CD4-positive, CD25-positive, alpha-beta regulatory T cell (primary cell): ENCODE results near the gene PMVK. TPM values are rescaled to one million over a fixed set of nuclear protein-coding genes. Genes with fewer than 3 reads are reported as not detected.

Experiments
- ATAC-seq, 2 donors: fragments of 150-1000 bp; cut with Tn5 transposase; one replicate each; pipeline ENCODE4 v1.10.0; 2021; ENCODE audit warnings: low read depth in 2 of 2, moderate number of reproducible peaks in 2 of 2, moderate library complexity in 1 of 2
- DNase-seq, 3 donors: peaks; one replicate each; pipeline versions ENCODE4 v3.0.0 to v3.0.0-alpha.2; 2012 to 2022; ENCODE audit warnings: mixed read lengths in 1 of 3
- H3K27ac ChIP-seq: one replicate; pipeline ENCODE4 v1.7.0; 2013; ENCODE audit warnings: mild to moderate bottlenecking, low read length; ENCODE audit not compliant: insufficient read depth, poor library complexity, severe bottlenecking
- H3K27me3 ChIP-seq: one replicate; pipeline ENCODE4 v1.7.0; 2013; ENCODE audit warnings: low read length; ENCODE audit not compliant: control insufficient read depth, insufficient read depth
- H3K36me3 ChIP-seq: one replicate; pipeline ENCODE4 v1.7.0; 2013; ENCODE audit warnings: mild to moderate bottlenecking, low read length, moderate library complexity; ENCODE audit not compliant: control insufficient read depth, insufficient read depth
- H3K4me1 ChIP-seq: 2 replicates; pipeline ENCODE4 v1.7.0; 2013; ENCODE audit warnings: mild to moderate bottlenecking, low read length; ENCODE audit not compliant: insufficient read depth, control insufficient read depth, poor library complexity, severe bottlenecking
- H3K4me3 ChIP-seq: one replicate; pipeline ENCODE4 v1.7.0; 2013; ENCODE audit warnings: low read depth, mild to moderate bottlenecking, low read length, moderate library complexity
- H3K9me3 ChIP-seq, 2 experiments: 1 replicate in 1 of 2; 2 replicates in 1 of 2; pipeline ENCODE4 v1.7.0; 2013; ENCODE audit warnings: low read length in 2 of 2, mild to moderate bottlenecking in 1 of 2, moderate library complexity in 1 of 2; ENCODE audit not compliant: control insufficient read depth in 2 of 2
- H3K27ac Mint-ChIP-seq, 3 donors: one replicate each; pipeline ENCODE4 v1.8.0; 2020 to 2022; ENCODE audit warnings: mild to moderate bottlenecking in 3 of 3, mixed read lengths in 3 of 3, moderate library complexity in 2 of 3
- H3K27me3 Mint-ChIP-seq: one replicate; pipeline ENCODE4 v1.8.0; 2022; ENCODE audit warnings: mild to moderate bottlenecking, mixed read lengths
- H3K36me3 Mint-ChIP-seq: one replicate; pipeline ENCODE4 v1.8.0; 2020; ENCODE audit warnings: mixed read lengths
- H3K4me1 Mint-ChIP-seq, 4 donors: one replicate each; pipeline ENCODE4 v1.8.0; 2020 to 2022; ENCODE audit warnings: mixed read lengths in 4 of 4, mild to moderate bottlenecking in 1 of 4
- H3K4me3 Mint-ChIP-seq, 4 donors: one replicate each; pipeline ENCODE4 v1.8.0; 2020 to 2022; ENCODE audit warnings: mild to moderate bottlenecking in 4 of 4, mixed read lengths in 4 of 4, moderate library complexity in 3 of 4
- H3K9me3 Mint-ChIP-seq, 7 donors: one replicate each; pipeline ENCODE4 v1.8.0; 2020 to 2022; ENCODE audit warnings: mixed read lengths in 7 of 7, mild to moderate bottlenecking in 3 of 7, moderate library complexity in 2 of 7
- polyA plus RNA-seq, 4 donors: library from polyadenylated mRNA; unstranded; fragments of 300-500 nt; fragmentation: Illumina TruSeq; gene quantifications; one replicate each; pipeline ENCODE4 v1.2.3, GENCODE V29; 2021
- total RNA-seq: library from RNA; stranded (reverse); gene quantifications from one replicate; pipeline ENCODE4 v1.2.3, GENCODE V29; 2022

The PMVK gene
- total and polyA plus RNA-seq, 5 donors from 2014 or later = 19.1 to 76.9 (median 56.7) TPM

DNA sequence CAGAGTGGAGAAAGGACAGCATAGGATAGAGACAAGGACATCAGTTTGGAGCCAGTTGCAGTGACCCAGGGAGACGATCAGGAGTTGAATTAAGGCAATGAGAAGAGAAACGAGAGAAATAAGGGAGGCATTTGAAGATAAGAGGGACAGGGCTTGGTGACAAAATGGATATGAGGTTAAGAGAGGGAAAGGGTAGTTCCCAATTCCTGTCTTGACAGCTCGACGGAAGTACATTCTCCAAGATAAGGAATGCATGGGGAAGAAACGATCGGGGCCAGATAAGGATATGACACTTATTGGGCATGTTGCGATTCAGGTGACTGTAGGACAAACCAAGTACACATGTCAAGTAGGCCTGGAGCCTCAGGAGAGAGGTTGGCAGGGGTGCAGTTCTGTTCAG, 47.8 kb downstream of the PMVK start:
- Histone ChIP-seq H3K36me3 (no peaks in the 10 kb centered on the region), H3K27ac (no peak overlapping the region), H3K4me3 (no peak overlapping the region), H3K27me3 (no peaks in the 10 kb centered on the region), H3K9me3 (no peaks in the 10 kb centered on the region), H3K4me1 (no peaks in the 10 kb centered on the region)
- Mint-ChIP-seq H3K27me3 (no peaks in the 10 kb centered on the region), H3K27ac (no peak overlapping the region), H3K9me3 (peaks cover 0 to 3% (median 0%) of the 10 kb centered on the region in 7 donors), H3K36me3 (peaks cover 5% of the 10 kb centered on the region), H3K4me1 (peaks cover 0 to 11% (median 2%) of the 10 kb centered on the region in 4 donors), H3K4me3 (no peak overlapping the region)
- DNase-seq = no peak
- ATAC-seq = no peak

DNA sequence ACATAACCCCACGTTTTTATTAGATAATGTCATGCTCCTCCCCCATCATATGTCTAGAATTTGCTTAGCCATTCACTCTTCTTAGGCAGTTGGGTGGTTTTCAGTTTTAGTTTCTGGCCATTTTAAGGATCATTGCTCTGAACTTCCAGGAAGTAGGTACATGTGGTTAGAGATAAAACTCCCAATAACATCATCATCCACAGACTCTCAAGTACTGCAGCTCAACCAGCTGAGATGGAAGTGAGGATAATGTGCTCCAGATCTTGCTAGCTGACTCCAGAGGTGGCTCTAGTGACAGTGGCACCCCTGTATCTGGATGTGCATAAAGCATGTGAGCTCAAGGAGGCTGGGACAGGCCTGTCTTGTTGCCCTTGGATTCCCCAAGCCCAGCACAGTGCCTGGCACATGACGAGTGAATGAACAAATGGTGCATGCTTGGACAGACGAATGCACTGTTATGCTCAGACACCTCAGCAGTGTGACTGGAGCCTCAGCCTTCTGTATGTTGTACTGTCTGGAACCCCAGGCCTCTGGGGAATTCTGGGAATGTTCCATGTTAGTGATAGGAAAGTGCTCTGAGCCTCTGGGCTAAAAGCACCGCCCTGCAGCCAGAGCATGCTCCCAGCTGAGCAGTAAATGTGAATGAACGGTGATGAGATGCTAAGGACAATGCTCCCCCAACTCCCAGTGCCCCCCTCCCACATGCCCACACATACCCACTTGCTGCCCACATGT, 50.1 kb downstream of the PMVK start:
- ATAC-seq = no peak
- Mint-ChIP-seq H3K27me3 (no peaks in the 10 kb centered on the region), H3K4me3 (no peak overlapping the region)

DNA sequence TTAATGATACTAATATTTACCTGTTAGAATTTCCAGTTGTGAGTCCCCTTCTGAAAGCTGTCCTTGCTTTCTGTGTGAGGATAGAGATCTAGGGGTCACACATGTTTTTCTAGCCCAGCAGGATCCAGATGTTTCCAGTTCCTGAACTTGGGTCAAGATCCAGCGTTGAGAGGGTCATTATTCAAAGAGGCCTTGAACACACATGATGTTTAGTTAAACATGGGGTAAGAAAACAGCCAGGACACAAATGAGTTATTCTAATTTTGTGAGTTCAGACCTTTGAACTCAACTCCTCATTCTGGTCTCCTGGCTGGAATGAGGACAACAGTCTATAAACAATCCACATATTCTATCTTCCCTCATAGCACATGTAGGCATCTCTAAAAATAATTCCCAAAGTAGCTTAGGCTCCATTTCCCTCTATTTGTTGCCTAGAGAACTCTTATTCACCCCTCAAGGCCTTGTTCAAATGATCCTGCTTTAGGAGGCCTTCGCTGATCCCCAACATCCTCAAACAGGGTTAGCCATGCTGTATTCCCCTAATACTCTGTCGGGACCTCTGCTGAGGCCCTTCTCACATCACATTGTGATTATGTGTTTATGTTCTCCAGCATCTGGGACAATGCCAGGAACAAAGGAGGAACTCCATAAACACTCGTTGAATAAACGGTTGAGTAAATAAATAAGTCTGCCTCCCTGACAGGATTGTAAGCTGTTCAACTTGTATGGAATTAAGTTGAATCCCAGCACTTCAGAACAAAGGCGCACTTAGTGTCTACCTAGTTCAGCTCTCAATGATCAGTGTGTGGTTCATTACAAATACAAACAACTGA, 51.4 kb downstream of the PMVK start:
- Mint-ChIP-seq H3K4me1 (peaks cover 0 to 5% (median 2%) of the 10 kb centered on the region in 4 donors), H3K27me3 (no peaks in the 10 kb centered on the region), H3K27ac (no peak overlapping the region), H3K4me3 (no peak overlapping the region), H3K36me3 (peaks cover 5% of the 10 kb centered on the region), H3K9me3 (peaks cover 0 to 3% (median 0%) of the 10 kb centered on the region in 7 donors)
- no peaks in the 10 kb centered on the region for H3K36me3 ChIP-seq
- H3K27ac ChIP-seq = no peak overlapping the region
- H3K27me3 ChIP-seq = no peaks in the 10 kb centered on the region
- no peak for DNase-seq
- no peaks in the 10 kb centered on the region for H3K9me3 ChIP-seq
- no peak for ATAC-seq
- H3K4me3 ChIP-seq = no peak overlapping the region
- no peaks in the 10 kb centered on the region for H3K4me1 ChIP-seq

More for the DNA sequence above, 50.1 kb downstream of the PMVK start:
- Mint-ChIP-seq H3K36me3 (peaks cover 5% of the 10 kb centered on the region), H3K9me3 (peaks cover 0 to 3% (median 0%) of the 10 kb centered on the region in 7 donors), H3K4me1 (peaks cover 0 to 5% (median 2%) of the 10 kb centered on the region in 4 donors), H3K27ac (no peak overlapping the region)
- Histone ChIP-seq H3K36me3 (no peaks in the 10 kb centered on the region), H3K9me3 (no peaks in the 10 kb centered on the region), H3K4me3 (no peak overlapping the region), H3K27ac (no peak overlapping the region), H3K4me1 (no peaks in the 10 kb centered on the region), H3K27me3 (no peaks in the 10 kb centered on the region)
- DNase-seq = peak in 1 of 3 donors; percentile 74

DNA sequence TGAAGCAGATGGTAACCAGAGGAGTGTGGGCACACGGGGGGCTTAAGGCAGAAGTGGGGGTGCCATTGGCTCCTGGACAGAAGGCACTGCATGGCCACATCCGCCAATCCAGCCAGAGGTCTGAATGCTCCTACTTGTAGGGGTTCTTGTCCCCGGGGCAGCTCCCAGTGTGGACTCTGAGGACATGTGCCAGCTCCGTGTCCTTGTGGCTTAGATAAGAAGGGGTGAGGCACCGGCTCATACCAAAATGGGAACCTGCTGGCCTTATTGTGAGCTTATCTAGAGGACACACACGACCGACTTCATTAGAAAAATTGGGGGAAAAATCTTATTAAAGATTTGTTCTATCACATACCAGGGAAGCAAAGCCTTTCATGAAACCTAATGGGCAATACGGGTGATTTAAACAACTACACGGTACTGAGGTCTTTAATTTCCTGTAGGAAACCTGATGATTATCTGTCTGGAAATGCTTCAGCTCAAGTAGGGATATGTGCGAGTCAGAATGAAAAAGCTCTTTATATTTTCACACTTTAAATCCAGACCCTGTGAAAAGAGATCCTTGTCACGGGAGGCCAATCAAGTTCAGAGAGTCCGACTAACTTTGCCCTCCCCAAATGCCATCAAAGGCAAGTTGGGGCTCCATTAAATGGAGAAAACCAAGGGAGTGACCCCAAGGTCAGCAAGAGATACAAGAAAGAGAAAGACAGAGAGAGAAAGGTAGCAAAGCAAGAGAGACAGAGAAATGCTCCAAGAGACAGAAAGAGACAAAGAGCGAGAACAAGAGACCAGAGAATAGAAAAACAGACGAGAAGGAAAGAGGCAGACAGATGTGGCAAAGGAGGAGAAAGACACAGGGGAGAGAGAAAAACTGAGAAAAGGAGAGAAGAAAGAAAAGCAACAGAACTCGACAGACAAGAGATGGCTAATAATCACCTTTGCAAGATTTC, 52.3 kb downstream of the PMVK start:
- peaks cover 0 to 5% (median 2%) of the 10 kb centered on the region in 4 donors for H3K4me1 Mint-ChIP-seq
- H3K36me3 Mint-ChIP-seq = peaks cover 4% of the 10 kb centered on the region
- Histone ChIP-seq H3K27me3 (no peaks in the 10 kb centered on the region), H3K4me1 (no peaks in the 10 kb centered on the region), H3K9me3 (no peaks in the 10 kb centered on the region), H3K4me3 (no peak overlapping the region), H3K36me3 (no peaks in the 10 kb centered on the region), H3K27ac (no peak overlapping the region)
- no peak for ATAC-seq
- H3K27me3 Mint-ChIP-seq = no peaks in the 10 kb centered on the region
- H3K27ac Mint-ChIP-seq = no peak overlapping the region
- no peak for DNase-seq
- H3K9me3 Mint-ChIP-seq = peaks cover 0 to 3% (median 0%) of the 10 kb centered on the region in 7 donors
- H3K4me3 Mint-ChIP-seq = no peak overlapping the region

DNA sequence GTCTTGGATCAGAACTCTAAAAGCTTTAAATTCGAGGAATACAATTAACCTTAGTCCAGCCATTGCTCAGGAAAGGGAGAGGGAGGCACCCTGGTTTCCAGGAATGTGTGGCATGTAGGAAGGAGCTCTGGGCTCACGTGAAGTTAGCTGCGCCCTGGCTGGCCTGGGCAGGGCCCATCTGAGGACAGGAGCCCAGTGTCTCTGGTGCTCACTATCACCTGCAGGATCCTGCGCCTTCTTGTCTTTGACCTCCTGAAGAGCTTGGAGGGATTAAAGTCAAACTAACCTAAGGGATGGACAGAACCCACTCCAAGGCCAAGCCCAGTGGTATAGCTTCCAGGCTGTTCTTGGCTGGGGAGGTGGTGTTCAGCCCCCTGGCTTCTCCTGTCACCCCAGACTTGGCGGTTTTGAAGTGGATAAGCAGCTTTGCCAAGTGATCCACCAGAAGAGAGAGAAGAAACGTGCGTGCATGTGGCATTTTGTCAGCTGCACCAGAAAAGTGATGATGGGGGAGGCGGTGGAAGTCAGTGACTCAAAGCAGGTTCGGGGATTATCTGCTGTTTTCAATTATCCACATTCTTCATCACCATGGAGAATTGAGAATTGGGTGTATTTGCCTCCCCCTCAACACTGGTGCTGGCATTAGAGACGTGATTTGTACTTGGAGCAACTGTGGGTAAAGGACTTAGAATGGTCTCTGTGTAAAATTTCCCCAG, 54.5 kb downstream of the PMVK start:
- no peaks in the 10 kb centered on the region for H3K36me3 ChIP-seq
- no peaks in the 10 kb centered on the region for H3K9me3 ChIP-seq
- Mint-ChIP-seq H3K36me3 (no peaks in the 10 kb centered on the region), H3K4me3 (no peak overlapping the region), H3K27ac (no peak overlapping the region), H3K27me3 (no peaks in the 10 kb centered on the region), H3K4me1 (peaks cover 0 to 5% (median 2%) of the 10 kb centered on the region in 4 donors), H3K9me3 (peaks cover 0 to 1% (median 0%) of the 10 kb centered on the region in 7 donors)
- ATAC-seq (no peak), DNase-seq (no peak)
- no peak overlapping the region for H3K27ac ChIP-seq
- no peaks in the 10 kb centered on the region for H3K27me3 ChIP-seq
- H3K4me1 ChIP-seq = no peaks in the 10 kb centered on the region
- no peak overlapping the region for H3K4me3 ChIP-seq

DNA sequence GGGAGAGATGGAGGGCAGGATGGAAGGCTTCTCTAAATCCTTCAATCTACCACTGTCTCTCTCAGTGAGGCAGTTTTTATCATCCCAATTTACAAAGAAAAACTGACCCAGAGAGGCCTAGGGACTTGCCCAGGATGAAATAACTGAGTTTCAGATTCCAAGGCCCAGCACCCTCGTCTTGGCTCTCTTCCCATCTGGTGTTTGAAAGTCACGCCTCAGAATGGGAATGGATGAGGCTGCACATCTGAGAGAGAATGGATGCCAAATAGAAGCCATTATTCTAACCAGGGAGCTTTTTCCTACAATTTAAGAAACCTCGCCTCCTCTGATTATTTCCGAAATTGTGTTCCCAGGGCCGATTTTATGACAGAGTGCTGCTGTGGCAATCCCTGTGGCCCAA, 55.8 kb downstream of the PMVK start:
- H3K4me1 ChIP-seq = no peaks in the 10 kb centered on the region
- DNase-seq (no peak), ATAC-seq (no peak)
- Mint-ChIP-seq H3K4me1 (no peaks in the 10 kb centered on the region), H3K4me3 (no peak overlapping the region), H3K27ac (no peak overlapping the region), H3K27me3 (peaks cover 11% of the 10 kb centered on the region), H3K36me3 (no peaks in the 10 kb centered on the region), H3K9me3 (peaks cover 0 to 1% (median 0%) of the 10 kb centered on the region in 7 donors)
- H3K4me3 ChIP-seq = no peak overlapping the region
- no peaks in the 10 kb centered on the region for H3K27me3 ChIP-seq
- H3K36me3 ChIP-seq = no peaks in the 10 kb centered on the region
- no peak overlapping the region for H3K27ac ChIP-seq
- H3K9me3 ChIP-seq = no peaks in the 10 kb centered on the region

DNA sequence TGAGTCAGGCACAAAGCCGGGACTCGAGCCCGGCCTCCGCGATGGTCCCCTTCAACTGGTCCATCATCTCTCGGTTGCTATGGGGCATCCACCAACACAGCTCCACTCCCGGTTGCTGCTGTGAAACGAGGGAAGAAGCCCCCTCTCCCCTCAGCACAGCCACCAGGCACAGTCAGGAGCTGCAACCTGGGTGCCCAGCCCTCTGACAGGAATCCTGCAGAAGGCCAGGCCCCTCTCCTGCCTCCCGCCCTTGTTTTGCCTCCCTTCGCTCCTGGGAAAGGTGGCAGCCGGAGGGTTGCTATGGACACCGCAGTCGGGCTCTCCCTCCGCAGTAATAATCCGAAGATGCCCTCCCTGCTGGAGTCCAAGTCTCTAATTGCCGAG, 57.5 kb downstream of the PMVK start:
- no peaks in the 10 kb centered on the region for H3K9me3 Mint-ChIP-seq
- no peak overlapping the region for H3K27ac ChIP-seq
- H3K36me3 ChIP-seq = no peaks in the 10 kb centered on the region
- ATAC-seq (no peak), DNase-seq (no peak)
- peaks cover 20% of the 10 kb centered on the region for H3K27me3 Mint-ChIP-seq
- H3K4me1 ChIP-seq = no peaks in the 10 kb centered on the region
- H3K9me3 ChIP-seq = no peaks in the 10 kb centered on the region
- no peaks in the 10 kb centered on the region for H3K36me3 Mint-ChIP-seq
- no peak overlapping the region for H3K4me3 Mint-ChIP-seq
- no peak overlapping the region for H3K4me3 ChIP-seq
- H3K27me3 ChIP-seq = no peaks in the 10 kb centered on the region
- H3K4me1 Mint-ChIP-seq = no peaks in the 10 kb centered on the region
- no peak overlapping the region for H3K27ac Mint-ChIP-seq
